Activated naive CD4-positive, alpha-beta T cell treated with anti-CD3 and anti-CD28 coated beads, Interleukin-2, amount 50 U/mL, for 72 hours (primary cell): ENCODE results near the gene GRIK2. TPM values are rescaled to one million over a fixed set of nuclear protein-coding genes. Genes with fewer than 3 reads are reported as not detected.

ENCODE experiments used
- ATAC-seq, 2 donors: fragments of 150-1000 bp; cut with Tn5 transposase; 2 replicates each; pipeline ENCODE4 v1.10.0; 2021; ENCODE audit warnings: mild to moderate bottlenecking in 2 of 2, moderate library complexity in 2 of 2
- DNase-seq, 2 donors: peaks; one replicate each; pipeline ENCODE4 v3.0.0; 2021 to 2022; ENCODE audit warnings: low spot score in 2 of 2
- H3K27ac Mint-ChIP-seq, 2 donors: one replicate each; pipeline ENCODE4 v1.8.0; 2022; ENCODE audit warnings: mild to moderate bottlenecking in 2 of 2, mixed read lengths in 2 of 2
- H3K36me3 Mint-ChIP-seq, 2 donors: one replicate each; pipeline ENCODE4 v1.8.0; 2022; ENCODE audit warnings: mixed read lengths in 2 of 2
- H3K9me3 Mint-ChIP-seq, 2 donors: one replicate each; pipeline ENCODE4 v1.8.0; 2022; ENCODE audit warnings: mixed read lengths in 2 of 2
- total RNA-seq, 2 donors: library from RNA; stranded (reverse); gene quantifications; one replicate each; pipeline ENCODE4 v1.2.3, GENCODE V29; 2022

The GRIK2 gene
- total RNA-seq, 2 donors from 2014 or later: not detected

DNA sequence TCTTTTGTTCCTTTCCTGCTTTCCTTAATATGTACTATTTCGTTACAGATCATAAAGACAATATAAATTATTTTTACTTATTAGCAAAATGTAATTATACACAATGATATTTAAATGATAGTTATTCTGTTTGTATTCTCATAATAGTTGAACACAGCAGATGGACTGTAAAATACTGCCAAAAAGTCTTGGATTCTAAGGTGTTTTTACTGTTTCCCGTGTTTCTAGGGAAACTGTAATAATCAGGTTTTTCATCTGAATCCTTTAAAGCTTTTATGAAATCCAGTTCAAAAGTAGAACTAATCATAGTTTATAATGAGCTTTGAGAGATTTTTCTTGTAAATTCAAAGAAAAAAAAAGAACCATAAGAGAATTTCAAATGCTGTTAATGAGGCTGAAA lies 148.4 kb downstream of the GRIK2 start:
- H3K27ac Mint-ChIP-seq: no peak overlapping the region
- H3K36me3 Mint-ChIP-seq: no peaks in the 10 kb centered on the region
- no peak for ATAC-seq
- DNase-seq: no peak
- H3K9me3 Mint-ChIP-seq: peaks cover 0 to 4% of the 10 kb centered on the region in 2 donors

DNA sequence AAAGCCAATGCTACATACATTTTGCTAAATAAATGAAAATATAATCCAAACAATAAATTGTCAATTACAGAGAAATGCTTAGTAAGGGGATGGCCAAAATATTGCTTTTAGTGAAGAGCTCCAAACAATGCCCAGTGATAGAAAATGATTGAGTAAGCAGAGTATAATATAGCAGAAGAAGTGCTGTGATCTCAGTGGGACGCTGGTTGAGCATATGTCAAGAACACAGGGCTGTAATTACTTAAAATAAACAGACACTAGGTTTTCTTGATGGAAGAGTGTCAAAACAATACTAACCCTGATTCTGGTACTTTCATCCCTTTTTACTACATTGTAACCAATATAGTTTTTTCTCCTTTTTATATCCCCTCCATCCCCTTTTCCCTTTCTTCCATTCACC lies 150.3 kb downstream of the GRIK2 start:
- no peak for ATAC-seq
- no peak for DNase-seq
- H3K36me3 Mint-ChIP-seq: no peaks in the 10 kb centered on the region

GRCh38 chr6:101544286-101544685 lies 150.8 kb downstream of the GRIK2 start:
- ATAC-seq (no peak), DNase-seq (no peak)
- H3K9me3 Mint-ChIP-seq: peaks cover 0 to 7% of the 10 kb centered on the region in 2 donors
- H3K27ac Mint-ChIP-seq: no peak overlapping the region
- no peaks in the 10 kb centered on the region for H3K36me3 Mint-ChIP-seq

More for the DNA sequence above, 150.3 kb downstream of the GRIK2 start:
- Mint-ChIP-seq H3K27ac (no peak overlapping the region), H3K9me3 (peaks cover 0 to 3% of the 10 kb centered on the region in 2 donors)

GRCh38 chr6:101545191-101545590 lies 151.7 kb downstream of the GRIK2 start:
- no peak overlapping the region for H3K27ac Mint-ChIP-seq
- peaks cover 0 to 7% of the 10 kb centered on the region in 2 donors for H3K9me3 Mint-ChIP-seq
- DNase-seq (no peak), ATAC-seq (no peak)
- no peaks in the 10 kb centered on the region for H3K36me3 Mint-ChIP-seq

- no peak for ATAC-seq
- H3K9me3 Mint-ChIP-seq: peaks cover 0 to 10% of the 10 kb centered on the region in 2 donors
These were observed 156.9 kb downstream of the GRIK2 start for GRCh38 chr6:101550451-101550850.

GRCh38 chr6:101554231-101554630 lies 160.7 kb downstream of the GRIK2 start:
- Mint-ChIP-seq H3K9me3 (peaks cover 6 to 10% of the 10 kb centered on the region in 2 donors), H3K27ac (no peak overlapping the region), H3K36me3 (no peaks in the 10 kb centered on the region)
- ATAC-seq (no peak), DNase-seq (no peak)

More at GRCh38 chr6:101550451-101550850, 156.9 kb downstream of the GRIK2 start:
- Mint-ChIP-seq H3K36me3 (no peaks in the 10 kb centered on the region), H3K27ac (no peak overlapping the region)
- no peak for DNase-seq

- no peak overlapping the region for H3K27ac Mint-ChIP-seq
- ATAC-seq (no peak), DNase-seq (no peak)
- no peaks in the 10 kb centered on the region for H3K36me3 Mint-ChIP-seq
- peaks cover 6 to 7% of the 10 kb centered on the region in 2 donors for H3K9me3 Mint-ChIP-seq
These were observed 165.2 kb downstream of the GRIK2 start for GRCh38 chr6:101558712-101559111.

- H3K36me3 Mint-ChIP-seq: no peaks in the 10 kb centered on the region
- DNase-seq (no peak), ATAC-seq (no peak)
- no peaks in the 10 kb centered on the region for H3K9me3 Mint-ChIP-seq
- no peak overlapping the region for H3K27ac Mint-ChIP-seq
These were observed 179.1 kb downstream of the GRIK2 start for GRCh38 chr6:101572627-101573026.

- no peaks in the 10 kb centered on the region for H3K36me3 Mint-ChIP-seq
These were observed 183.6 kb downstream of the GRIK2 start for GRCh38 chr6:101577091-101577490.

DNA sequence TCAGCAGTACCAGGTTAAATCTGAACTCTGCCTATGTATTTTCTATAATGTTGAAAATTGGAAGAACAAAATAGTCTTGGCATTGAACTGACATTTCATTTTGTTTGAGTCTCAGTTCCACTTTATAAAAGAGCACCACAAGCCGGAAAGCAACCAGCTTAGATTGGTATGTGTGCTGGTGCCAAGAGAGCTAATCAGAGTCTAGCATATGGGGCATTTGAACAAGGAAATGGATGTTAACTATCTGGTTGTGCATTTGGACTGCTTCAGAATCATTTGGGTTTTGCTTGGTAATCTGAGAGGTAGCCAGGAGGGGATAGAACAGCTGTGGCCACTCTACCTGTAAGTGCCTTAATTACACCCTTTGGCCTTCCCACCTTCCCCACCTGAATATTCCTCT lies 184.8 kb downstream of the GRIK2 start:
- no peak overlapping the region for H3K27ac Mint-ChIP-seq
- ATAC-seq (no peak), DNase-seq (no peak)
- no peaks in the 10 kb centered on the region for H3K36me3 Mint-ChIP-seq
- peaks cover 11 to 20% of the 10 kb centered on the region in 2 donors for H3K9me3 Mint-ChIP-seq

More at GRCh38 chr6:101577091-101577490, 183.6 kb downstream of the GRIK2 start:
- no peak for ATAC-seq
- Mint-ChIP-seq H3K9me3 (peaks cover 11 to 15% of the 10 kb centered on the region in 2 donors), H3K27ac (no peak overlapping the region)
- DNase-seq: no peak

GRCh38 chr6:101582792-101583191 lies 189.3 kb downstream of the GRIK2 start:
- peaks cover 15 to 20% of the 10 kb centered on the region in 2 donors for H3K9me3 Mint-ChIP-seq
- no peak overlapping the region for H3K27ac Mint-ChIP-seq
- no peaks in the 10 kb centered on the region for H3K36me3 Mint-ChIP-seq
- DNase-seq (no peak), ATAC-seq (no peak)

GRCh38 chr6:101585501-101585900 lies 192.0 kb downstream of the GRIK2 start:
- DNase-seq (no peak), ATAC-seq (no peak)
- peaks cover 9 to 12% of the 10 kb centered on the region in 2 donors for H3K9me3 Mint-ChIP-seq
- no peak overlapping the region for H3K27ac Mint-ChIP-seq
- no peaks in the 10 kb centered on the region for H3K36me3 Mint-ChIP-seq

DNA sequence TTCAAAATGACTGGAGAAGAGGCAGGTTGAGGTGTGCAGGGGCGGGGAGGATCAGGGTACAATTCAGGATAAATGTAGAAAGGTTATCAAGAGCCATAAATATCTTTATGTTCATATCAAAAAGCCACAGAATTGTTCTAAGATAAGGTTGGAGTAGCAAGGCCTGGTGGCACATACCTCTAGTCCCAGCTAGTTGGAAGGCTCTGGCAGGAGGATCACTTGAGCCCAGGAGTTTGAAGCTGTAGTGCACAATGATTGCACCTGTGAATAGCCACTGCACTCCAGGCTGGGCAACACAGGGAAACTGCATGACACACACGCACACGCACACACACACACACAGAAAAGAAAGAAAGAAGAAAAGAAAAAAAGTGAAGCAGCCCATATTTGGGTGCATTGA lies 194.8 kb downstream of the GRIK2 start:
- Mint-ChIP-seq H3K9me3 (peaks cover 0 to 12% of the 10 kb centered on the region in 2 donors), H3K36me3 (no peaks in the 10 kb centered on the region), H3K27ac (no peak overlapping the region)
- no peak for ATAC-seq
- no peak for DNase-seq

DNA sequence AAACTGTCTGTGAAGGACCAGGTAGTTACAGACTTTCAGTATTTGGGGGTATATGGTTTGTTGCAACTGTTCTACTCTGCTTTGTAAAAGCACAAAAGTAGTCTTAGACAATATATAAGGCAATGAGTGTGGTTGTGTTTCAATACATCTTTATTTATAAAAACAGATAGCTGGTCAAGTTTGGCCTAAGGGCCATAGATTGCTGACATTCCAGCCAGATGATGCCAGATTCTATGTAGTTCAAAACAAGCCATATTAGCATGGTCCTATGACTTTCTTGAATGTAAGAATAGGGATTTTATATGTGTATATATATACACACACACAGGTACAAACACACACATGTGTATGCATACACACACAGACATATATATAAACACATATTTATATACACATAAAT lies 201.8 kb downstream of the GRIK2 start:
- Mint-ChIP-seq H3K27ac (no peak overlapping the region), H3K9me3 (peaks cover 6 to 13% of the 10 kb centered on the region in 2 donors), H3K36me3 (no peaks in the 10 kb centered on the region)
- DNase-seq: no peak
- ATAC-seq: no peak

DNA sequence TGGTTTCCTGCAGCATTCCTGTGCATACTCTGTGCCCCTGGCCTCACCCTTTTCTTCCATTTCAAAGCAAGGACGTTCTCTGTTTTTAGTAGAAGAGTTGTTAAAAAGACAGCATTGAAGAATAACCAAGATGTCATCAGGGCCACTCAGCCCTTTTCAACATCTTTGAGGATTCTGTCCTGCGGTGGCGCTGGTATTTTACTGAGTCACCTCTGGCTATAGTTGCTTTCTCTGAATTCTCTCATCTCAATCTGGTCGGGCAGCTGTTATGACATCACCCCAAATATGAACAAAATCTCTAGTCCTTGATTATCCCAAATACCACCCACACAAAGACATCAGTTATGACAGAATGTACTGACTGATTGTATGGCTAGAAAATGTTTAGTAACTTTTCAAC lies 204.2 kb downstream of the GRIK2 start:
- ATAC-seq: no peak
- no peak for DNase-seq
- Mint-ChIP-seq H3K36me3 (no peaks in the 10 kb centered on the region), H3K27ac (no peak overlapping the region), H3K9me3 (peaks cover 14 to 16% of the 10 kb centered on the region in 2 donors)

GRCh38 chr6:101605426-101605825 lies 211.9 kb downstream of the GRIK2 start:
- Mint-ChIP-seq H3K36me3 (no peaks in the 10 kb centered on the region), H3K27ac (no peak overlapping the region), H3K9me3 (peaks cover 4 to 16% of the 10 kb centered on the region in 2 donors)
- DNase-seq (no peak), ATAC-seq (no peak)

DNA sequence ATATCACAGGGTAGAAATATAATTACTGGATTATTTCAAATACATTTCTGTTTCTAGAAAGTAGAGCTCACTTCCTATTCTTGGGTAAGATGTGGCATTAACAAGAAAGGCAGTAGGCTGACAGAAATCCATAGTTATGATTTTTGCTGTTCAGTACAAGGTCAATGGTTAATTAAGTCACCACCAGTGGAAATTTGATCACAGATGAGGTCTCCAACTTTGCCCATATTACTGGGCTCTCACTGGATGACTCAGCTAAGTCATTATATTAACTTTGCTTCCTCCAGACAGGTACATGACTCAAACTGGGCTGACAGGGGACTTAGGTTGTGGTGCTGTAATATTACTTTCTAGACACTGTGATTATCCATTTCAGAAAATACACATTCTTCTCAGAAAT lies 212.4 kb downstream of the GRIK2 start:
- H3K36me3 Mint-ChIP-seq: no peaks in the 10 kb centered on the region
- H3K27ac Mint-ChIP-seq: no peak overlapping the region
- DNase-seq: no peak
- peaks cover under 1 to 12% of the 10 kb centered on the region in 2 donors for H3K9me3 Mint-ChIP-seq
- no peak for ATAC-seq

GRCh38 chr6:101607111-101607690 lies 213.7 kb downstream of the GRIK2 start:
- peaks cover 0 to 6% of the 10 kb centered on the region in 2 donors for H3K9me3 Mint-ChIP-seq
- DNase-seq: no peak
- H3K36me3 Mint-ChIP-seq: no peaks in the 10 kb centered on the region
- H3K27ac Mint-ChIP-seq: no peak overlapping the region
- no peak for ATAC-seq
